Spinal cord (tissue), 10 donors: ENCODE results near the gene PTH2R. TPM values are rescaled to one million over a fixed set of nuclear protein-coding genes. Genes with fewer than 3 reads are reported as not detected.
A peak's percentile ranks its signal among the peaks of the same experiment; 100 is the strongest.

ENCODE experiments used
- DNase-seq, 6 donors: peaks; one replicate each; pipeline versions ENCODE4 v3.0.0 to v3.0.0-alpha.2; 2013 to 2015; ENCODE audit warnings: low spot score in 6 of 6, low read depth in 4 of 6
- H3K27ac ChIP-seq: one replicate; pipeline ENCODE4 v1.5.1; 2013; ENCODE audit warnings: low read depth, low read length, control low read depth
- H3K27me3 ChIP-seq: one replicate; pipeline ENCODE4 v1.6.1; 2013; ENCODE audit warnings: low read length; ENCODE audit not compliant: control insufficient read depth, insufficient read depth
- H3K36me3 ChIP-seq: one replicate; pipeline ENCODE4 v1.6.1; 2013; ENCODE audit warnings: low read length; ENCODE audit not compliant: control insufficient read depth, insufficient read depth
- H3K4me1 ChIP-seq: one replicate; pipeline ENCODE4 v1.6.1; 2013; ENCODE audit warnings: low read length; ENCODE audit not compliant: control insufficient read depth, insufficient read depth
- H3K4me3 ChIP-seq: one replicate; pipeline ENCODE4 v1.5.1; 2013; ENCODE audit warnings: low read depth, low read length, control low read depth
- H3K9me3 ChIP-seq: one replicate; pipeline ENCODE4 v1.6.1; 2013; ENCODE audit warnings: low read length; ENCODE audit not compliant: control insufficient read depth, insufficient read depth
- WGBS: methylation state at CpG from one replicate; pipeline ENCODE4 v1.1.5; 2013; ENCODE audit warnings: missing lambda C conversion rate; ENCODE audit not compliant: insufficient coverage; 5-methylcytosine and 5-hydroxymethylcytosine counted together
- long read RNA-seq, 4 donors: transcript quantifications; one replicate each; lab custom pipeline, GENCODE V29; 2026
- polyA plus RNA-seq, 2 donors: library from polyadenylated mRNA; unstranded; fragments of 120-200 nt; gene quantifications; one replicate each; pipeline ENCODE4 v1.2.1, GENCODE V29; 2013; ENCODE audit not compliant: insufficient read length in 2 of 2
- total RNA-seq, 2 donors: library from RNA; depleted of rRNA in 1 of 2; stranded (reverse); fragments of 120-200 nt in 1 of 2; fragments of >200 nt in 1 of 2; gene quantifications; one replicate each; pipeline versions ENCODE4 v1.2.3 to v1.2.4, GENCODE V29; 2013 to 2014
- donor health status: healthy.

Gene PTH2R
- total RNA-seq = under 1 TPM; 0.77 to 0.99 TPM
- 1 to 10 TPM; 1.0 to 1.2 TPM for polyA plus RNA-seq
- long read RNA-seq, donor 1 = 0 reads
- long read RNA-seq, donor 2 = 0 reads
- long read RNA-seq, donor 3 = 0 reads
- long read RNA-seq, donor 4 = 0 reads

DNA sequence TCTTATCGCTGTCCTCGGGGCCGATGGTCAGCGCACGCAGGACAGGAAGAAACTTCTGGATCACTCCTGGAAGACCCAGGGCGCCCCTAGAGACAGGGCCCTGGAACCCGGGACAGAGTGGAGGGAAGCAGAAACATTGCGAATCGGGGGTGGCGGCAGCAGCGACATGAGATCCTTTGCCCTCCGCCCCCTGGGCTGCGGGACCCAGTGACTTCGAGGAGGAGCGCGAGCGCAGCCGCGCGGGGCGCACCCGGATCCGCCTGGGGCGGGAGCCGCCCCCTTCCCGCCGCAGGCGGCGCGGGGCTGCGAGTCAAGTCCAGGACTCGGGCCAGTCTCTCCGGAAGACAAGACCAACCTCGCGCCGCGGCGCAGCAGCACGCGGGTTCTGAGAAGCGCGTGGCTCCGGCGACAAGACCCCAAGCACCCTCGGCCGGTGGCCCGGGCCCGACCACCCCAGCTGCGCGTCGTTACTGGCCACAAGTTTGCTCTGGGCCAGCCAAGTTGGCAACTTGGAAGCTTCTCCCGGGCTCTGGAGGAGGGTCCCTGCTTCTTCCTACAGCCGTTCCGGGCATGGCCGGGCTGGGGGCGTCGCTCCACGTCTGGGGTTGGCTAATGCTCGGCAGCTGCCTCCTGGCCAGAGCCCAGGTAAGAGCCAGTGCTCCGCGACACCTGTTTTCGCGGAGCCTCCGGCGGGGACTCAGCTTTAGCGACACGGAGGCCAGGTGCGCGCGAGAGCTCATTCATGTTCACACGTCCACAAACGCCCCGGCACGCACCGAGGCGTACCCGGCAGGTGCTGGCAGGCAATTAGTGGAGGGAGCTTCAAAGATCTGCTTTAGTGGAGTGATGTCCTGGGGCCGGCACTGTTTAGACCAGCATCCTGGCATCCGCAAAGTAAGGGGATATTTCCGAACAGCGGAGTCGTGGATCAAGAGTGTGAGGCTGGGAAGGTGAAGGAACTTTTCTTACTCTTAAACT, at the start of gene PTH2R:
Gene PTH2R (plus strand): TSS at position 319 of the 978 bp plus-strand sequence. CDS start 252 bp downstream, at position 571.
- Histone ChIP-seq H3K4me1 (peaks cover 12% of the 10 kb centered on the region), H3K27me3 (peaks cover 21% of the 10 kb centered on the region), H3K9me3 (no peaks in the 10 kb centered on the region), H3K27ac (no peak within 1 kb of the TSS), H3K4me3 (peak within 1 kb of the TSS; percentile 40), H3K36me3 (no peaks in the 10 kb centered on the region)
- DNase-seq = peak in 5 of 6 donors; percentile 2 to 60 (median 13)
- WGBS = 3% methylated on average over 78 of the region's 82 CpGs

DNA sequence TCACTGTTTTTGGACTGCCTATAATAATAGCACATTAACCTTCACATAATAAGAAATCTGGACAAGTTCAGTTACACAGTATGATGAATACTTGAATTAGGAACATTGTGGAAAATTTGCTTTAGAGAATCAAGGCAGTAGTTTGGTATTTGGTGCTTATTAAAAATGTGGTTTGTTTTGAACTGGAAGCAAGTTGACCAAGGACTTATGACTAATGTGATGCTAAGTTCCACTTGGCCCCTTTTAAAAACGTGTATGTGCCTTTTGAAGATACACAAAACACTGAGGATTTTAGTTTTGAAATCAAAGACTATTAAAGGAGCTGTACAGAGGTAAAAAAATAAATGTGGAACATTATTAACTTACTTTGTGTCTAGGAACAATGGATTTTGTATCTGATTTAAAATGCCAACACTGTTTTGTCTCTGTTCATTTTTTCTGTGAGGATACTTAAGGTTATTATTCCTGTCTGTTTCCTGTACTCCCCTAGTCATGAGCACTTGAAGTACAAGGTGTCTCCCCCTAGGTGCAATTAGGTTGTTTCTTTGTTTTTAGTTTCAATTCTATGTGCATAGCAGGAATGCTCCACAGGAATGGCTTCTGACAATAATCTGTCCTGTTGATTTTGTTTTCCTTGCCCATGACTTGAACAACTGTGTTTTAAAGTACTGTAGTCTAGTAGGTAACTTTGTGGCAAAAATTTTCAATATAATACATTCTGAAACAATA, 49.6 kb upstream of the PTH2R start:
- Histone ChIP-seq H3K36me3 (peaks cover 18% of the 10 kb centered on the region), H3K9me3 (peaks cover 2% of the 10 kb centered on the region), H3K4me1 (no peaks in the 10 kb centered on the region), H3K27ac (no peak overlapping the region), H3K27me3 (no peaks in the 10 kb centered on the region), H3K4me3 (no peak overlapping the region)
- 60% methylated on average over 1 of the region's 1 CpG for WGBS
- DNase-seq = no peak

DNA sequence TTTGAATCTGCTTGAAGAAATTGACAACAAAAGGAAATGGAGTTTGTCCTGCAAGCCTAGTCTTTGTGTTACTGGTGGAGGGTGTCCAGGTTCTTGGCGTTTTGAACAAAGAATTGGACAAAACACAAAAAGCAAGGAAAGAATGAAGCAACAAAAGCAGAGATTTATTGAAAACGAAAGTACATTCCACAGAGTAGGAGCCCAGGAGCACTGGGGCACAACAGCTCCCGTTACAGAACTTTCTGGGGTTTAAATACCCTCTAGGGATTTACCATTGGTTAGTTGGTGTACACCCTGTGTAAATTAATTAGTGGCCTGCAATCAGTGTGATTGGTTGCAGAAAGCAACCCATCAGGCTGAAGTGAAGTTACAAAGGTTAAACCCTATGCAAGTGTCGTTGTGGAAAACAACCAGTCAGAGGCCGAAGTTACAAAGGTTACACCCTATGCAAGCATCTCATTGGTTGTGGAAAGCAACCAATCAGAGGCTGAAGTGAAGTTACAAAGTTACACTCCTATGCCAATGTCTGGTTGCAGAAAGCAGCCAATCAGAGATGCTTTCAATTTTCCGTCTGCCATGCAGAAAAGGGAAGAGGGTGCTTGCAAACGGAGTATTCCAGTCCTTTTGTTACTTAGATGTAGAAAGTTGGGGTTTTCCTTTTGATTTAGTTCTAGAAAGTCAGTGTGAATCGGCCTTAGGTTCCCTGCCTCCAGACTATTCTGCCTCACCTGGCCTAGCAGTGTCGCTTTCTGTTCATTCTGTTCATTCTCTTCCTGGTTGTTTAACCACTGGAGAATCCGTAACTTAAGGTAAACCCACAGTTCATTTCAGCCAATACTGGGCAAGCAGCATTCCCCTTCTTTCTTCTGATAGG, 47.6 kb upstream of the PTH2R start:
- no peaks in the 10 kb centered on the region for H3K27me3 ChIP-seq
- H3K9me3 ChIP-seq = peaks cover 2% of the 10 kb centered on the region
- no peaks in the 10 kb centered on the region for H3K4me1 ChIP-seq
- H3K27ac ChIP-seq = no peak overlapping the region
- H3K36me3 ChIP-seq = peaks cover 16% of the 10 kb centered on the region
- WGBS = 63% methylated on average over 6 of the region's 10 CpGs
- peak in 1 of 6 donors; percentile 9 for DNase-seq
- H3K4me3 ChIP-seq = no peak overlapping the region

DNA sequence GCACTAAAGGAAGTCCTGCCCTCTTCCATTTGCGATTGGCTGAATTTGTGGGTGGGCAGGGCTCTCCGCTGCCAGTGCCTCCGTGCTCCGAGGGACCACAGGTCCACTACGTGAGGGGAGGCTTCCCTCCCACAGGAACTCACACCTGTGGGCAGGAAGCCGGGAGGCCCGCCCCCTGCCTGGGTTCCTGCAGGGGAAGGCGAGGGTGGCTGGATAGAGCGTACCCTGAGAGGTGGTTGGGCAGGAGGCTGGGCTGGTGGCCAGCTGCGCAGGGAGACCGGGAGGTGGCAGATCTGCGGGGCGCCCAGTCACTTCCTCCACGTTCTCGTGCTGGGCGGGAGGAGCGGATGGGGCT, 47.0 kb upstream of the PTH2R start:
- peaks cover 2% of the 10 kb centered on the region for H3K9me3 ChIP-seq
- peaks cover 16% of the 10 kb centered on the region for H3K36me3 ChIP-seq
- WGBS = 100% methylated on average over 1 of the region's 17 CpGs
- H3K27me3 ChIP-seq = no peaks in the 10 kb centered on the region
- no peaks in the 10 kb centered on the region for H3K4me1 ChIP-seq
- no peak for DNase-seq
- no peak overlapping the region for H3K4me3 ChIP-seq
- no peak overlapping the region for H3K27ac ChIP-seq

- DNase-seq = no peak
- peaks cover 16% of the 10 kb centered on the region for H3K36me3 ChIP-seq
- H3K4me3 ChIP-seq = no peak overlapping the region
- H3K27me3 ChIP-seq = no peaks in the 10 kb centered on the region
- no peaks in the 10 kb centered on the region for H3K4me1 ChIP-seq
- 95% methylated on average over 45 of the region's 48 CpGs for WGBS
- no peak overlapping the region for H3K27ac ChIP-seq
- H3K9me3 ChIP-seq = peaks cover 2% of the 10 kb centered on the region
Observed at GRCh38 chr2:208360259-208361076, 46.1 kb upstream of the PTH2R start.

DNA sequence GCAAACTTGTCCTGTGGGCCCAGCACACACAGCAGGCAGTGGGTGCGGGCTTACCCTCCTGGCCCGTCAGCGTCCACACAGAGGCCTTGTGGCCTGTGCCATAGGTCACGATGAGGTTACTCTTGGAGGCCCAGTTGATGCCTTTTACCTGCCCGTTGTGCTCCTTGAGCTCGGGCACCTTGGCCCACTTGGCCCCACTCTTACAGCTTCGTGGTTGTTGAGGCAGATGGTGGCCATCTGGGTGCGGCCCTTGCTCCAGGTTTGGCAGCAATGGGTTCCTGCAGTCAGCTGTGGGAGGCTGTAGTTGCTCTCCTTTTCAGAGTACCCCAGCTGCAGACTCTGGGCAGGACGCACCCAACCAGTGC, 45.5 kb upstream of the PTH2R start:
- 99% methylated on average over 8 of the region's 9 CpGs for WGBS
- Histone ChIP-seq H3K36me3 (peaks cover 16% of the 10 kb centered on the region), H3K27ac (no peak overlapping the region), H3K4me1 (no peaks in the 10 kb centered on the region), H3K4me3 (no peak overlapping the region), H3K9me3 (peaks cover 2% of the 10 kb centered on the region), H3K27me3 (no peaks in the 10 kb centered on the region)
- DNase-seq = no peak

DNA sequence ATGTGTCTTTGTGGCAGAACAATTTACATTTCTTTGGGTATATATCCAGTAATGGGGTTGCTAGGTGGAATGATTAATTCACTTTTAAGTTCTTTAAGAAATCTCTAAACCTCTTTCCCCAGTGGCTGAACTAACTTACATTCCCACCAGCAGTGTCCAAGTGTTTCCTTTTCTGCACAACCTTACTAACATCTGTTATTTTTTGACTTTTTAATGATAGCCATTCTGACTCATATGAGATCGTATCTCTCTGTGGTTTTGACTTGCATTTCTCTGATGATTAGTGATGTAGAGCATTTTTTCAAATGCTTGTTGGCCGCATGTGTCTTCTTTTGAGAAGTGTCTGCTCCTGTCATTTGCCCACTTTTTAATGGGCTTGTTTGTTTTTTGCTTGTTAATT, 43.1 kb upstream of the PTH2R start:
- 100% methylated on average over 1 of the region's 2 CpGs for WGBS
- DNase-seq = no peak
- Histone ChIP-seq H3K4me3 (no peak overlapping the region), H3K9me3 (peaks cover 2% of the 10 kb centered on the region), H3K36me3 (peaks cover 14% of the 10 kb centered on the region), H3K4me1 (no peaks in the 10 kb centered on the region), H3K27me3 (no peaks in the 10 kb centered on the region), H3K27ac (no peak overlapping the region)

GRCh38 chr2:208366215-208367127, 40.1 kb upstream of the PTH2R start:
- Histone ChIP-seq H3K4me3 (no peak overlapping the region), H3K27ac (no peak overlapping the region), H3K36me3 (no peaks in the 10 kb centered on the region), H3K9me3 (no peaks in the 10 kb centered on the region), H3K4me1 (no peaks in the 10 kb centered on the region), H3K27me3 (no peaks in the 10 kb centered on the region)
- 93% methylated on average over 4 of the region's 4 CpGs for WGBS
- DNase-seq = no peak
